Stimulated activated CD8-positive, alpha-beta memory T cell treated with anti-CD3 and anti-CD28 coated beads, Interleukin-12 subunit alpha, Interleukin-12 subunit beta, amount 100 ng/mL, for 24 hours (primary cell): ENCODE measurements around the gene BECN2.

ENCODE experiments used
- DNase-seq: peaks from one replicate; pipeline ENCODE4 v3.0.0-alpha.2; 2020; ENCODE audit errors: extremely low read depth

BECN2 gene

GRCh38 chr1:241957692-241958494 lies at the start of gene BECN2:
BECN2 (plus strand) TSS chr1:241957767; CDS start chr1:241957767, 0 bp downstream.
- DNase-seq: no peak

- no peak for DNase-seq
Observed at GRCh38 chr1:241916196-241916595, 41.4 kb upstream of the BECN2 start.

GRCh38 chr1:241917487-241917886 lies 40.1 kb upstream of the BECN2 start:
- no peak for DNase-seq

GRCh38 chr1:241918879-241919278 lies 38.7 kb upstream of the BECN2 start:
- DNase-seq: no peak

- DNase-seq: no peak
Observed at GRCh38 chr1:241924080-241924808, 33.3 kb upstream of the BECN2 start.

GRCh38 chr1:241926141-241926540 lies 31.4 kb upstream of the BECN2 start:
- no peak for DNase-seq

- DNase-seq: no peak
Observed at GRCh38 chr1:241927321-241927720, 30.2 kb upstream of the BECN2 start.

- no peak for DNase-seq
Observed at GRCh38 chr1:241932845-241933244, 24.7 kb upstream of the BECN2 start.

- no peak for DNase-seq
Observed at GRCh38 chr1:241934201-241934848, 23.2 kb upstream of the BECN2 start.

- DNase-seq: no peak
Observed at GRCh38 chr1:241934866-241935265, 22.7 kb upstream of the BECN2 start.

GRCh38 chr1:241939798-241940197 lies 17.8 kb upstream of the BECN2 start:
- no peak for DNase-seq

- no peak for DNase-seq
Observed at GRCh38 chr1:241942738-241943137, 14.8 kb upstream of the BECN2 start.

GRCh38 chr1:241944300-241944699 lies 13.3 kb upstream of the BECN2 start:
- no peak for DNase-seq

GRCh38 chr1:241947354-241947753 lies 10.2 kb upstream of the BECN2 start:
- no peak for DNase-seq

- DNase-seq: no peak
Observed at GRCh38 chr1:241950390-241950789, 7.2 kb upstream of the BECN2 start.

- DNase-seq: no peak
Observed at GRCh38 chr1:241962153-241962552, 4.6 kb downstream of the BECN2 start.

- no peak for DNase-seq
Observed at GRCh38 chr1:241963722-241964121, 6.2 kb downstream of the BECN2 start.

- DNase-seq: no peak
Observed at GRCh38 chr1:241964550-241965282, 7.1 kb downstream of the BECN2 start.

- no peak for DNase-seq
Observed at GRCh38 chr1:241968611-241969010, 11.0 kb downstream of the BECN2 start.

- no peak for DNase-seq
Observed at GRCh38 chr1:241972703-241973369, 15.3 kb downstream of the BECN2 start.

GRCh38 chr1:241976229-241976628 lies 18.7 kb downstream of the BECN2 start:
- no peak for DNase-seq
